Heart right ventricle (tissue), 16 donors: ENCODE results near the gene CPOX. TPM values are rescaled to one million over a fixed set of nuclear protein-coding genes. Genes with fewer than 3 reads are reported as not detected.

Experiments
- ATAC-seq, 8 donors: fragments of 200-7000 bp; cut with Tn5 transposase; one replicate each; pipeline ENCODE4 v1.9.1; 2020; ENCODE audit warnings: mild to moderate bottlenecking in 8 of 8, moderate library complexity in 8 of 8, moderate number of reproducible peaks in 1 of 8
- DNase-seq, 2 donors: peaks; one replicate each; pipeline ENCODE4 v3.0.0-alpha.2; 2020
- H3K27ac ChIP-seq, 10 donors: fragments of 200-600 bp; sonication (generic) in 2 of 10; one replicate each; pipeline versions ENCODE4 v1.5.0 to v1.8.0; 2020 to 2022; ENCODE audit warnings: mild to moderate bottlenecking in 3 of 10
- H3K27me3 ChIP-seq, 7 donors: fragments of 200-600 bp; one replicate each; pipeline ENCODE4 v1.8.0; 2021 to 2022; ENCODE audit warnings: mild to moderate bottlenecking in 2 of 7
- H3K36me3 ChIP-seq, 9 donors: fragments of 200-600 bp; sonication (generic) in 1 of 9; one replicate each; pipeline versions ENCODE4 v1.5.0 to v1.8.0; 2020 to 2022; ENCODE audit warnings: mild to moderate bottlenecking in 2 of 9
- H3K4me1 ChIP-seq, 9 donors: fragments of 200-600 bp; sonication (generic) in 1 of 9; one replicate each; pipeline versions ENCODE4 v1.5.0 to v1.8.0; 2020 to 2022; ENCODE audit warnings: mild to moderate bottlenecking in 4 of 9
- H3K4me3 ChIP-seq, 10 donors: fragments of 200-600 bp; sonication (generic) in 2 of 10; one replicate each; pipeline versions ENCODE4 v1.5.0 to v1.8.0; 2020 to 2022; ENCODE audit warnings: mild to moderate bottlenecking in 7 of 10, moderate library complexity in 2 of 10
- H3K9me3 ChIP-seq, 11 donors: fragments of 200-600 bp in 10 of 11; sonication (generic) in 2 of 11; one replicate each; pipeline versions ENCODE4 v1.5.0 to v1.8.0; 2013 to 2022; ENCODE audit warnings: mild to moderate bottlenecking in 2 of 11, control low read depth in 1 of 11, moderate library complexity in 1 of 11
- WGBS, 2 donors: extraction: QIAGEN DNeasy Blood & Tissue Kit; methylation state at CpG; one replicate each; pipeline ENCODE4 v1.1.7; 2013; ENCODE audit warnings: inconsistent platforms in 1 of 2; 5-methylcytosine and 5-hydroxymethylcytosine counted together
- intact Hi-C, 10 donors: fragments of 100-400 bp; cut with DNase I; formaldehyde crosslinking; loops; one replicate each; pipeline versions ENCODE4 v1.11.1 to v1.14.2; 2022
- polyA plus RNA-seq, 2 donors: library from polyadenylated mRNA; stranded (reverse); fragments of 200-250 nt; gene quantifications; one replicate each; pipeline ENCODE4 v1.2.3, GENCODE V29; 2013
- total RNA-seq, 10 donors: library from RNA; stranded (reverse); fragmentation: NEBNext Ultra II Directional in 3 of 10; extraction: Animal tissue kit (Norgen Biotek cat#: 25700) in 3 of 10; gene quantifications; one replicate each; pipeline versions ENCODE4 v1.2.1 to v1.2.4, GENCODE V29; 2021 to 2023
- TF ChIP-seq, protein P1 (sequence below), 9 donors: fragments of 200-600 bp; sonication (generic) in 2 of 9; IDR thresholded peaks; one replicate each; pipeline versions ENCODE4 v1.5.0 to v1.8.0; 2021 to 2022; ENCODE audit warnings: antibody characterized with exemption in 9 of 9, mild to moderate bottlenecking in 5 of 9, moderate library complexity in 1 of 9
- donor health status: Arrhythmogenic right ventricular cardiomyopathy.
- donor health status: ischemic (EF 13 %, LVEDD 7.1; RV severe dilation, severe dysfunction).
- donor health status: healthy with polysubstance abuse.
- donor health status: DM: no; HTN: yes; CAD: no.
- donor health status: DM: no; HTN: no; CAD: no.
- donor health status: ischemic (EF 25% LVEDD 6.9; RV normal size, moderate dysfunction).
- donor health status: ischemic (EF 25% LVEDD 5.7; RV mildly dilated, moderate dysfunction).
- donor health status: healthy.
- donor health status: DM: yes; HTN: yes; CAD: no.
- donor health status: Ischemic cardiomyopathy.
- donor health status: ischemic (EF 35%, LVEDD 5.7; RV mildly dilated, moderate dysfunction).
- donor health status: nonischemic (EF 11% LVEDD 7.7; RV severe dilation, severe dysfunction).
- donor health status: DM: yes; HTN: yes; CAD: no.
- donor health status: PGD.
- donor health status: ischemic (EF 29% LVEDD 5.4; RV normal size, mild dysfunction).
- donor health status: nonischemic (EF 23%, LVEDD 6.1; RV moderate dilation, normal function).

Gene CPOX
- total and polyA plus RNA-seq, 12 donors, result 7.7 to 12.5 (median 11.0) TPM

DNA sequence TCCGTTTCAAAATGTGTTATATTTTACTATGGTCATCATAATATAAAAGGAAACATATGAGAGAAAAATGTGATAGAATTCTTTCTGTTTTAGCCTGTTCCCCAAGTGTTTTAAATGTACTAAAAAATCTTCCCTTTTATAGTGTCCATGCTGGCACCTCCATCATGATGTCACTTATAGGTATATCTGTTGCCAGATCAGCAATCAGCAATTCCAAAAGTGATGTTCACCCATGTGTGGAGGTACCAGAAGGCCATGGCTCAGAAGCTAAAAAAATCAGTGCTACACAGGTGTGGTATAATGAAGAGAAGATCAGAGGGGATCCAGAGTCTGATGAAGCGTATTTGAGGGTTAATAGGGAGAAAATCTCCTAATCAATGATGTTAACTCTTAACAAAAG is 62.7 kb downstream of the CPOX start:
- H3K9me3 ChIP-seq, result no peaks in the 10 kb centered on the region
- ATAC-seq (no peak), DNase-seq (no peak)
- H3K27ac ChIP-seq, result no peak overlapping the region
- H3K36me3 ChIP-seq, result no peaks in the 10 kb centered on the region
- intact Hi-C loops, result no loop called here
- TF ChIP-seq, protein P1, sequence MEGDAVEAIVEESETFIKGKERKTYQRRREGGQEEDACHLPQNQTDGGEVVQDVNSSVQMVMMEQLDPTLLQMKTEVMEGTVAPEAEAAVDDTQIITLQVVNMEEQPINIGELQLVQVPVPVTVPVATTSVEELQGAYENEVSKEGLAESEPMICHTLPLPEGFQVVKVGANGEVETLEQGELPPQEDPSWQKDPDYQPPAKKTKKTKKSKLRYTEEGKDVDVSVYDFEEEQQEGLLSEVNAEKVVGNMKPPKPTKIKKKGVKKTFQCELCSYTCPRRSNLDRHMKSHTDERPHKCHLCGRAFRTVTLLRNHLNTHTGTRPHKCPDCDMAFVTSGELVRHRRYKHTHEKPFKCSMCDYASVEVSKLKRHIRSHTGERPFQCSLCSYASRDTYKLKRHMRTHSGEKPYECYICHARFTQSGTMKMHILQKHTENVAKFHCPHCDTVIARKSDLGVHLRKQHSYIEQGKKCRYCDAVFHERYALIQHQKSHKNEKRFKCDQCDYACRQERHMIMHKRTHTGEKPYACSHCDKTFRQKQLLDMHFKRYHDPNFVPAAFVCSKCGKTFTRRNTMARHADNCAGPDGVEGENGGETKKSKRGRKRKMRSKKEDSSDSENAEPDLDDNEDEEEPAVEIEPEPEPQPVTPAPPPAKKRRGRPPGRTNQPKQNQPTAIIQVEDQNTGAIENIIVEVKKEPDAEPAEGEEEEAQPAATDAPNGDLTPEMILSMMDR (IDR thresholded peaks at IDR 0.05), result no peak
- H3K4me1 ChIP-seq, result no peaks in the 10 kb centered on the region
- H3K4me3 ChIP-seq, result no peak overlapping the region
- H3K27me3 ChIP-seq, result peaks cover 0 to 3% (median 0%) of the 10 kb centered on the region in 7 donors
- WGBS, 2 donors, result 91 to 92% methylated on average over 2 of the region's 2 CpGs

DNA sequence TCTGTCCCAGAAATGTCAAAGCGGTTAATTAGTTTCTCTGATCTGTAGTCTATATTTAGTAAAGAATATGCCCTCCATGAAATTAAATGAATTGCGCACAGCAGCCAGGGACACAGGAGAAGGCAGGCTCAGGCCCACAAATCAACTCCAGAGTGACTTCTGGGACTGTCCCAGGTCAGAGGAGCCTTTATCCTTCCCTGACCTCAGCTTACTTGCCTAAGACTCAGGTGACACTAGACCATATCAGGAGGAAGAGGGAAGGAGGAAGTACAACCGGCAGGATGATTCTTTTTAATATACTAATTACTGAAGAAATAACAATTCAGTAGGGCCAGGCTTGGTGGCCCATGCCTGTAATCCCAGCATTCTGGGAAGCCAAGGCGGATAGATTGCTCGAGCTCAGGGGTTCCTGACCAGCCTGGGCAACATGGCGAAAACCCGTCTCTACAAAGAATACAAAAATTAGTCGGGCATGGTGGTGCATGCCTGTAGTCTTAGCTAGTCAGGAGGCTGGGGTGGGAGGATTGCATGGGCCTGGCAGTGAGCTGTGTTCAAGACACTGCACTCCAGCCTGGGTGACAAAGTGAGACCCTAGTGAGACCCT is 63.5 kb downstream of the CPOX start:
- TF ChIP-seq, protein P1 (IDR thresholded peaks at IDR 0.05), result no peak
- 91 to 92% methylated on average over 8 of the region's 8 CpGs for WGBS, 2 donors
- intact Hi-C loops, result loop anchor here in 1 of 10 donors (10.0 kb wide), 1 partner anchor 205 kb away; no protein-coding TSS in a partner anchor
- DNase-seq (no peak), ATAC-seq (no peak)
- H3K27ac ChIP-seq, result no peak overlapping the region
- no peak overlapping the region for H3K4me3 ChIP-seq
- peaks cover 0 to 3% (median 0%) of the 10 kb centered on the region in 7 donors for H3K27me3 ChIP-seq
- H3K9me3 ChIP-seq, result no peaks in the 10 kb centered on the region
- no peaks in the 10 kb centered on the region for H3K4me1 ChIP-seq
- no peaks in the 10 kb centered on the region for H3K36me3 ChIP-seq

Other genes with a start within 250 kb of the CPOX start
- not detected for gene OR5K4, start 239.8 kb downstream of the CPOX start, total RNA-seq
- not detected for gene OR5K4, start 239.8 kb downstream of the CPOX start, polyA plus RNA-seq
- gene OR5K3, start 202.9 kb downstream of the CPOX start, total RNA-seq, result not detected
- gene OR5K3, start 202.9 kb downstream of the CPOX start, polyA plus RNA-seq, result not detected
- gene OR5K1, start 130.4 kb downstream of the CPOX start, total RNA-seq, result not detected
- not detected for gene OR5K1, start 130.4 kb downstream of the CPOX start, polyA plus RNA-seq
- not detected for gene OR5K2, start 95.9 kb downstream of the CPOX start, total RNA-seq
- gene OR5K2, start 95.9 kb downstream of the CPOX start, polyA plus RNA-seq, result not detected
- 10 to 100 TPM; 58.1 to 99.6 (median 75.5) TPM for gene CLDND1, start 70.7 kb downstream of the CPOX start, total RNA-seq
- 10 to 100 TPM; 55.6 to 99.9 TPM for gene CLDND1, start 70.7 kb downstream of the CPOX start, polyA plus RNA-seq
- under 1 TPM in 1 of 10 donors, not detected in 9; 0.21 TPM for gene GPR15, start 61.6 kb downstream of the CPOX start, total RNA-seq
- gene GPR15, start 61.6 kb downstream of the CPOX start, polyA plus RNA-seq, result not detected
- gene ST3GAL6, start 169.7 kb upstream of the CPOX start, total RNA-seq, result 10 to 100 TPM; 27.3 to 92.9 (median 62.6) TPM
- gene ST3GAL6, start 169.7 kb upstream of the CPOX start, polyA plus RNA-seq, result 10 to 100 TPM; 44.6 to 50.8 TPM